ENCODE results near the gene ADCY3.
A peak's percentile ranks its signal among the peaks of the same experiment; 100 is the strongest.

Gene ADCY3

GRCh38 chr2:24827321-24828237 lies 92.5 kb downstream of the ADCY3 start:
- Mint-ChIP-seq H3K4me3 (no peak overlapping the region), H3K9me3 (no peaks in the 10 kb centered on the region), H3K27ac (peak overlapping the region; percentile 44), H3K27me3 (ENCODE audit: low read depth) (no peaks in the 10 kb centered on the region), H3K4me1 (ENCODE audit: low read depth) (peaks cover 17% of the 10 kb centered on the region), H3K36me3 (ENCODE audit: low read depth) (peaks cover 27% of the 10 kb centered on the region)
- DNase-seq (ENCODE audit: low spot score): peak; percentile 59

GRCh38 chr2:24826773-24827145 lies 93.3 kb downstream of the ADCY3 start:
- Mint-ChIP-seq H3K9me3 (no peaks in the 10 kb centered on the region), H3K36me3 (ENCODE audit: low read depth) (peaks cover 34% of the 10 kb centered on the region), H3K27ac (peak overlapping the region; percentile 86), H3K4me1 (ENCODE audit: low read depth) (peaks cover 17% of the 10 kb centered on the region), H3K27me3 (ENCODE audit: low read depth) (no peaks in the 10 kb centered on the region), H3K4me3 (no peak overlapping the region)
- no peak for DNase-seq (ENCODE audit: low spot score)

GRCh38 chr2:24825883-24826772 lies 93.9 kb downstream of the ADCY3 start:
- H3K27me3 Mint-ChIP-seq (ENCODE audit: low read depth): no peaks in the 10 kb centered on the region
- H3K9me3 Mint-ChIP-seq: no peaks in the 10 kb centered on the region
- H3K4me1 Mint-ChIP-seq (ENCODE audit: low read depth): peaks cover 17% of the 10 kb centered on the region
- DNase-seq (ENCODE audit: low spot score): no peak
- H3K4me3 Mint-ChIP-seq: no peak overlapping the region
- H3K27ac Mint-ChIP-seq: peak overlapping the region; percentile 86
- peaks cover 40% of the 10 kb centered on the region for H3K36me3 Mint-ChIP-seq (ENCODE audit: low read depth)

- no peaks in the 10 kb centered on the region for H3K9me3 Mint-ChIP-seq
- no peak for DNase-seq (ENCODE audit: low spot score)
- H3K4me3 Mint-ChIP-seq: no peak overlapping the region
- peaks cover 17% of the 10 kb centered on the region for H3K4me1 Mint-ChIP-seq (ENCODE audit: low read depth)
- H3K27ac Mint-ChIP-seq: peak overlapping the region; percentile 86
- peaks cover 45% of the 10 kb centered on the region for H3K36me3 Mint-ChIP-seq (ENCODE audit: low read depth)
- H3K27me3 Mint-ChIP-seq (ENCODE audit: low read depth): no peaks in the 10 kb centered on the region
These were observed 94.8 kb downstream of the ADCY3 start for GRCh38 chr2:24824966-24825882.

GRCh38 chr2:24824071-24824588 lies 95.9 kb downstream of the ADCY3 start:
- Mint-ChIP-seq H3K4me1 (ENCODE audit: low read depth) (peaks cover 17% of the 10 kb centered on the region), H3K36me3 (ENCODE audit: low read depth) (peaks cover 48% of the 10 kb centered on the region), H3K4me3 (no peak overlapping the region), H3K9me3 (no peaks in the 10 kb centered on the region), H3K27me3 (ENCODE audit: low read depth) (no peaks in the 10 kb centered on the region), H3K27ac (peak overlapping the region; percentile 36)
- DNase-seq (ENCODE audit: low spot score): no peak

GRCh38 chr2:24822049-24822706 lies 97.9 kb downstream of the ADCY3 start:
- Mint-ChIP-seq H3K4me1 (ENCODE audit: low read depth) (peaks cover 16% of the 10 kb centered on the region), H3K4me3 (no peak overlapping the region), H3K27me3 (ENCODE audit: low read depth) (no peaks in the 10 kb centered on the region), H3K36me3 (ENCODE audit: low read depth) (peaks cover 63% of the 10 kb centered on the region), H3K9me3 (no peaks in the 10 kb centered on the region), H3K27ac (peak overlapping the region; percentile 15)
- DNase-seq (ENCODE audit: low spot score): no peak

GRCh38 chr2:24821433-24821891 lies 98.6 kb downstream of the ADCY3 start:
- no peak for DNase-seq (ENCODE audit: low spot score)
- no peak overlapping the region for H3K27ac Mint-ChIP-seq
- H3K9me3 Mint-ChIP-seq: no peaks in the 10 kb centered on the region
- peaks cover 70% of the 10 kb centered on the region for H3K36me3 Mint-ChIP-seq (ENCODE audit: low read depth)
- H3K27me3 Mint-ChIP-seq (ENCODE audit: low read depth): no peaks in the 10 kb centered on the region
- H3K4me1 Mint-ChIP-seq (ENCODE audit: low read depth): peaks cover 9% of the 10 kb centered on the region
- H3K4me3 Mint-ChIP-seq: no peak overlapping the region

- no peak overlapping the region for H3K27ac Mint-ChIP-seq
- H3K4me1 Mint-ChIP-seq (ENCODE audit: low read depth): peaks cover 4% of the 10 kb centered on the region
- DNase-seq (ENCODE audit: low spot score): no peak
- peaks cover 72% of the 10 kb centered on the region for H3K36me3 Mint-ChIP-seq (ENCODE audit: low read depth)
- no peak overlapping the region for H3K4me3 Mint-ChIP-seq
- H3K9me3 Mint-ChIP-seq: no peaks in the 10 kb centered on the region
- H3K27me3 Mint-ChIP-seq (ENCODE audit: low read depth): no peaks in the 10 kb centered on the region
These were observed 99.2 kb downstream of the ADCY3 start for GRCh38 chr2:24820598-24821432.

- peaks cover 74% of the 10 kb centered on the region for H3K36me3 Mint-ChIP-seq (ENCODE audit: low read depth)
- no peak overlapping the region for H3K4me3 Mint-ChIP-seq
- no peaks in the 10 kb centered on the region for H3K27me3 Mint-ChIP-seq (ENCODE audit: low read depth)
- no peaks in the 10 kb centered on the region for H3K4me1 Mint-ChIP-seq (ENCODE audit: low read depth)
- H3K27ac Mint-ChIP-seq: no peak overlapping the region
- no peak for DNase-seq (ENCODE audit: low spot score)
- H3K9me3 Mint-ChIP-seq: no peaks in the 10 kb centered on the region
These were observed 99.9 kb downstream of the ADCY3 start for GRCh38 chr2:24820175-24820513.

GRCh38 chr2:24819442-24820174 lies 100.4 kb downstream of the ADCY3 start:
- no peaks in the 10 kb centered on the region for H3K27me3 Mint-ChIP-seq (ENCODE audit: low read depth)
- H3K4me3 Mint-ChIP-seq: no peak overlapping the region
- no peak for DNase-seq (ENCODE audit: low spot score)
- H3K9me3 Mint-ChIP-seq: no peaks in the 10 kb centered on the region
- H3K36me3 Mint-ChIP-seq (ENCODE audit: low read depth): peaks cover 73% of the 10 kb centered on the region
- H3K4me1 Mint-ChIP-seq (ENCODE audit: low read depth): no peaks in the 10 kb centered on the region
- H3K27ac Mint-ChIP-seq: no peak overlapping the region

- Mint-ChIP-seq H3K36me3 (ENCODE audit: low read depth) (peaks cover 74% of the 10 kb centered on the region), H3K27ac (no peak overlapping the region), H3K4me3 (no peak overlapping the region), H3K4me1 (ENCODE audit: low read depth) (peaks cover 4% of the 10 kb centered on the region), H3K9me3 (no peaks in the 10 kb centered on the region), H3K27me3 (ENCODE audit: low read depth) (no peaks in the 10 kb centered on the region)
- DNase-seq (ENCODE audit: low spot score): no peak
These were observed 101.3 kb downstream of the ADCY3 start for GRCh38 chr2:24818721-24819167.

- Mint-ChIP-seq H3K4me3 (no peak overlapping the region), H3K27me3 (ENCODE audit: low read depth) (no peaks in the 10 kb centered on the region), H3K4me1 (ENCODE audit: low read depth) (peaks cover 5% of the 10 kb centered on the region), H3K36me3 (ENCODE audit: low read depth) (peaks cover 74% of the 10 kb centered on the region), H3K27ac (no peak overlapping the region), H3K9me3 (no peaks in the 10 kb centered on the region)
- no peak for DNase-seq (ENCODE audit: low spot score)
These were observed 103.2 kb downstream of the ADCY3 start for GRCh38 chr2:24816884-24817283.
